Measurements from ENCODE around the gene BATF.
A peak's percentile ranks its signal among the peaks of the same experiment; 100 is the strongest.
"Not testable (repeated sequence)": the region's sequence is repeated elsewhere in the genome, so short reads cannot be mapped to it uniquely, and the experiment has no call there.

The BATF gene, protein sequence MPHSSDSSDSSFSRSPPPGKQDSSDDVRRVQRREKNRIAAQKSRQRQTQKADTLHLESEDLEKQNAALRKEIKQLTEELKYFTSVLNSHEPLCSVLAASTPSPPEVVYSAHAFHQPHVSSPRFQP

DNA sequence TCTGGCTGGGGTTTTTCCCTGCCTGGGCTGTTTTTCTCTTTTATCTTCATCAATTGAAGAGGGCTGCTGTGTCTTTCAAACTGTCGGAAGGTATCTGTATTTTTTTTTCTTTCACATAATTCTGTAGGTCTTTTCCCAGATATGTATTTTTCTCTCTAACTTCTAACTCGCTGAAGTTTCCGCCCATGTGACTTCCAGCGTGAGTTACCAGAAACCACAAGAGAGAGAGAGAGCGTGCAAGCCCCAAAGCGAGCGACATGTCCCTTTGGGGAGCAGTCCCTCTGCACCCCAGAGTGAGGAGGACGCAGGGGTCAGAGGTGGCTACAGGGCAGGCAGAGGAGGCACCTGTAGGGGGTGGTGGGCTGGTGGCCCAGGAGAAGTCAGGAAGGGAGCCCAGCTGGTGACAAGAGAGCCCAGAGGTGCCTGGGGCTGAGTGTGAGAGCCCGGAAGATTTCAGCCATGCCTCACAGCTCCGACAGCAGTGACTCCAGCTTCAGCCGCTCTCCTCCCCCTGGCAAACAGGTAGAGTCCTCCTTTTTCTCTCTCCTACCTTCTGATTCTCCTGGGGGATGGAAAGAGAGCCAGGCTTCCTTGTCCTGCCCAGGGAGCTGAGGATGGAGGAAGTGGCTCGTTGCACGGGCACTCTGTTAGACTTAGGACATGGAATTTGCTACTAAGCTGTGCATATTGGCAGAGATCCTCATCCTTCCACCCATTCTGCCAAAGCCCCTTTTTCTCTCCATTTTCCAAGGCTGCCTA is at the start of gene BATF:
Gene BATF (plus strand): TSS at position 246 of the 759 bp plus-strand sequence. CDS start 214 bp downstream, at position 460.
- DNase-seq (ENCODE audit: low spot score) = peak; percentile 42

GRCh38 chr14:75474127-75474526 is 48.1 kb upstream of the BATF start:
- DNase-seq (ENCODE audit: low spot score) = not testable (repeated sequence)

DNA sequence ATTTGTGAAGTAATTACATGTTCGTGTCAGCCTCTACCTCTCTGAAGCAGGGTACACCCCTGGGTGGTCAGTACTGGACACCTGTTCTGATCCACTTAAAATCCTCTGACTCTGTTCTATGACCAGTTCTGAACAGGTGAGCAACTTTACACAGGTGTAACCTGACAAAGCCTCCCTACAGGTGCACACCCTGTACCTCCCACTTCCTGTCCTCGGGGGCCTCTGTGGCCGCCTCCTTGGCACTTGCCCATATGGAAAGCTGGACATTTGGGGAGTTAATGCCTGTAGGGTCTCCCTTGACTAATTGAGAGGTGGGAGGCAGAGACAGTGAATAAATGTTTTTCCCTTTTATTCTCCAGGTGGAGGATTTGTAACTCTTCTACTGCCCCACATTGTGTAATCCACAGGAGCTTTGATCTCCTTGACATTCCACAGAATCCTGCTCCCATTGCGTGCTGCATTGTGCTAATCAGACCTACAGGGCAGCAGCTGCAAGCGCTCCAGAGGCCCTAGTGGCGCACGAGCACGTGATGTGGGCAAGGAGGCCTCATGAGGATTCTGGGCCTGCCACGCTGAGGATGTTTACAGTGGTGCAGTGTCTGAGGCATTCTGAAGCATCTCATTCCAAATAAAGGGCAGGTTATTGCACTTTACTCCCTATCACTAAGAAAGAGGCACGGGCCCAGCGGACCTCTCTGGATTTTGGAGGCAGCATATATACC is 45.8 kb upstream of the BATF start:
- peak; percentile 35 for DNase-seq (ENCODE audit: low spot score)

- DNase-seq (ENCODE audit: low spot score) = no peak
Observed at GRCh38 chr14:75477881-75478280, 44.4 kb upstream of the BATF start.

- no peak for DNase-seq (ENCODE audit: low spot score)
Observed at GRCh38 chr14:75479770-75480600, 42.3 kb upstream of the BATF start.

DNA sequence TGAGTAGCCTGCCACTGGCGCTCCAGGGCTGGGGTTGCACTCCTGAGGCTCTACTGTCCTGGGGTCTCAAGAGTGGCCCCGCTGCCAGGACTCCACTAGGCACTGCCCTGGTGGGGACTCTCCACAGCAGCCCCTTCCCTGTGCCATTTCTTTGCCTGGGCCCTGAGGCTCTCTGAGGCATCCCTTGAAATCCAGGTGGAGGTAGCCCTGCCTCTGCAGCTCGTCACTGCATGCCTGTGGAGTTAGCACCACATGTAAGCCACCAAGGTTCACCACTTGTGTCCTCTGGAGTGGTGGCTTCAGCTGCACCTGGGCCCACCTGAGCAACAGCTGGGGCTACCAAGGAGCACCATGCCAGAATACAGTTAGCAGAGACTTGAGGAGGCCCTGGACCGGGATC is 39.9 kb upstream of the BATF start:
- no peak for DNase-seq (ENCODE audit: low spot score)

- no peak for DNase-seq (ENCODE audit: low spot score)
Observed at GRCh38 chr14:75484711-75485429, 37.4 kb upstream of the BATF start.

DNA sequence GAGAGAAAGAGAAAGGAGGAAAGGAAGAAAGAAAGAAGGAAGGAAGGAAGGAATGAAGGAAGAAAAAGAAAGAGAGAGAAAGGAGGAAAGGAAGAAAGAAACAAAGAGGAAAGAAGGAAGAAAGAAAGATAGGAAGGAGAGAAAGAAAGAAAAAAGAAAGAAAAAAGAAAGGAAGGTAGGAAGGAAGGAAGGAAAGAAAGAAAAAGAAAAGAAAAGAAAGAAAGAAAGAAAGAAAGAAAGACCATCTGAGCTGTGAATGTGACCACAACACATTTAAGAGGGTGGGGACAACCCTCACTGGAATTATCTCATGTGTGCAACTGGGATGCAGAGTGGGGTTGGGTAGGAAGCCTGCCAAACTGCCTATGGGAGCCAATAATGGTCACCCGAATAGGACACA is 36.0 kb upstream of the BATF start:
- DNase-seq (ENCODE audit: low spot score) = no peak

GRCh38 chr14:75487155-75487671 is 35.1 kb upstream of the BATF start:
- DNase-seq (ENCODE audit: low spot score) = no peak

GRCh38 chr14:75489480-75489837 is 32.8 kb upstream of the BATF start:
- DNase-seq (ENCODE audit: low spot score) = no peak

DNA sequence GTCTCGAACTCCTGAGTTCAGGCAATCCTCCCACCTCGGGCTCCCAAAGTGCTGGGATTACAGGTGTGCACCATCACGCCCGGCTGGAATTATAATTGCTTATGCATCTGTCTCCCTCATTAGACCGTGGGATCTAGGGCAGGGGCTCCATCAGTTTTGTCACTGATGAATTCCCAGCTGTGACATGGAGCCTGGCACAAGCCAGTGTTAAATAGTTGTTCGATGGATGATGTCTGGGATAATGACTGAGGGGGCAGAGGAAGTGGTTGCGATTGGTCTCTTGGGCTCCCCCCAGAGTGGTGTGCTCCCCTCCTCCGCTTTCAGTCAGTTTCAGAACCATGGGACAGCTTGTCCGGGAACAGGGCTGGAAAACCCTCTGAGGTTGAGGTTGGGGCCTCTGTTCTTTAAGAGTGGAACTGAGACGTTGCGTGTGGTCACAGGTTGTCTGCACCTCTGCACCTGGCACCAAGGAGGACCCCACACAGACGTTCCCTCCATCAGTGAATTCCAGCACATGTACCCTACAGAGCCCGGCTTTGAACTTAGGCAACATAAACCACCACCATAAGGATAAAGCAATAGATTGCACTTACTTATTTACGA is 30.8 kb upstream of the BATF start:
- no peak for DNase-seq (ENCODE audit: low spot score)

DNA sequence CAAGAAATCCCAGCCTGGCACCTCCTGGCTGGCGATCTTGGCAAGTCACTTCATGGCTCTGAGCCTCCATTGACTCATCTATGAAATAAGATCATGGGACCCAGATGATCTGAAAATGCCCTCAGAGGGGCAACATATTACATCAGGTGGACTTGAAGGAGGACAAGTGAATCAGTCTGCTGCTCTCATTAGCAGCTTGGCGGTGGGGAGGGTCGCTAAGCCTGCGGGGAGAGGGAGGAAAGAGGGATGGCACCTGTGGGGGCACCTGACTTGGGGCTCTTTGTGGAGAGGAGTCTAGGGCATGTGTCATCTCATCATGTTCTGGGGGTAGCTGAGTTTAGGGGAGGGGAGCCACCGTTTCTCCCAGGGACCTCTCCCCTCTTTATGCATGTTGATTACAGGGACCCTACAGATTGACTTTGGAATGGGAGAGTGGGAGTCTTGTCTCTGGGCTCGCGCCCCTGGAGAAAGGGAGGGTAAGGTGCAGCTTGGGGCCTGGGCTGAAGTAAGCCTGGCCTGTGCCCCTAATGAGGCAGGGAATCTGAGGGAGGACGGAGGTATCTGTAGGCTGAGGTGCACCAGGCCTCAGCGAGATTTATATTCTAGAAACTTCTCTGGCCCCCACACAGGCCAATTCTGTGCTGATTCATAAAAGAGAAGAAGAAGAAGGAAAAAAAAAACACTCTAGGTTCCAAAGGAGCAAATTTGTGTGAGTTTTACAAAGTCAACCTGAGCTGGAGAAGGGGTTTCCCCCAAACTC is 29.3 kb upstream of the BATF start:
- no peak for DNase-seq (ENCODE audit: low spot score)

DNA sequence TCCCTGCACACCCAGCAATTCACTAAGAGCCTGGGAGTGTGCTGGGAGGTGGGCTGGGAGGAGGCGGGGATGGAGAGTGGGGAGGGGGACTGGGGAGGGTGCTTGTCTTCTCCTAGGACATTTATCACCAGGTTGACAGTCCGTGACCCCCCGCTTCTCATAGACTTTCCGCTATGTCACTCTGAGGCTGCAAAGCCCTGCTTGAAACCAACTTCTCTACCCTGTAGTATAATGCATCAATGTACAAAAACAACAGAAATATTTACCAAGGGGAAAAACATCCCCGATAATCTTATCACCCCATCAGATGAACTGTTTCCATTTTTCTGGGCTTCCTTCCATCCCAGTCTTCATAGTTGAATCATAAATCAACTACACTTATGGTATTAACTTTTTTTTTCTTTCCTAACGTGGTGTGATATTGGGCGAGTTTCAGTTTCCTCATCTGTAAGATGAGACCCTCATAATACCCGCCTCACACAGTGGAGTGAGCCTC is 28.6 kb upstream of the BATF start:
- no peak for DNase-seq (ENCODE audit: low spot score)

GRCh38 chr14:75494896-75495295 is 27.4 kb upstream of the BATF start:
- DNase-seq (ENCODE audit: low spot score) = no peak

- DNase-seq (ENCODE audit: low spot score) = no peak
Observed at GRCh38 chr14:75495399-75495798, 26.9 kb upstream of the BATF start.

GRCh38 chr14:75495882-75496281 is 26.4 kb upstream of the BATF start:
- DNase-seq (ENCODE audit: low spot score) = no peak

- DNase-seq (ENCODE audit: low spot score) = no peak
Observed at GRCh38 chr14:75496755-75497154, 25.5 kb upstream of the BATF start.

GRCh38 chr14:75497191-75497590 is 25.1 kb upstream of the BATF start:
- DNase-seq (ENCODE audit: low spot score) = peak; percentile 34

DNA sequence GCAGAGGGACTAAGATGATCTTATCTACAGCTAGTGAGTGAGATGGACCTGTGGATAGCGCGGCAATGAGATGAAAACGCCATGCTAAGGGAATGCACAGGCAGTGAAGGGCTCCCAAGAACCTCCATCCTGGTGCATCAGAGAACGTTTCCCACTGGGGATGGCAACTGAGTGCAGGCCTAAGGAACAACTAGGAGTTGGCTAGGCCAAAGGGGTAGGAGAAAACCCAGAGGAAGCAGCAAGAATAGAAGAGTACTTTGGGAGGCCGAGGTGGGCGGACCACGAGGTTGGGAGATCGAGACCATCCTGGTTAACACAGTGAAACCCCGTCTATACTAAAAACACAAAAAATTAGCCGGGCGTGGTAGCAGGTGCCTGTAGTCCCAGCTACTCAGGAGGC is 24.6 kb upstream of the BATF start:
- no peak for DNase-seq (ENCODE audit: low spot score)

Measured in pons (tissue), 1 donor.